Parathyroid adenoma (tissue), 2 donors: ENCODE data around the gene CAB39.

Experiments used
- H2AFZ ChIP-seq: fragments of 300-600 bp; sonication (generic); one replicate; pipeline ENCODE4 v1.7.0; 2017; ENCODE audit warnings: antibody characterized with exemption, mild to moderate bottlenecking
- H3K27ac ChIP-seq: fragments of 300-600 bp; sonication (generic); one replicate; pipeline ENCODE4 v1.7.0; 2017
- H3K27me3 ChIP-seq: fragments of 300-600 bp; sonication (generic); one replicate; pipeline ENCODE4 v1.7.0; 2017; ENCODE audit warnings: low read length; ENCODE audit not compliant: control insufficient read depth, insufficient read depth
- H3K36me3 ChIP-seq: fragments of 300-600 bp; sonication (generic); one replicate; pipeline ENCODE4 v1.7.0; 2017; ENCODE audit warnings: low read length; ENCODE audit not compliant: control insufficient read depth, insufficient read depth
- H3K4me1 ChIP-seq: fragments of 300-600 bp; sonication (generic); one replicate; pipeline ENCODE4 v1.7.0; 2017; ENCODE audit warnings: control low read depth
- H3K4me2 ChIP-seq: fragments of 300-600 bp; sonication (generic); one replicate; pipeline ENCODE4 v1.7.0; 2017; ENCODE audit warnings: low read length
- H3K4me3 ChIP-seq: fragments of 300-600 bp; sonication (generic); one replicate; pipeline ENCODE4 v1.7.0; 2017; ENCODE audit warnings: low read depth, low read length
- H3K79me2 ChIP-seq: fragments of 300-600 bp; sonication (generic); one replicate; pipeline ENCODE4 v1.7.0; 2017; ENCODE audit warnings: control low read depth
- H3K9ac ChIP-seq: fragments of 300-600 bp; sonication (generic); one replicate; pipeline ENCODE4 v1.7.0; 2017; ENCODE audit warnings: mild to moderate bottlenecking
- H3K9me3 ChIP-seq: fragments of 300-600 bp; sonication (generic); one replicate; pipeline ENCODE4 v1.7.0; 2017; ENCODE audit warnings: low read length; ENCODE audit not compliant: control insufficient read depth
- TF ChIP-seq, protein P1 (sequence below): fragments of 300-600 bp; sonication (generic); IDR thresholded peaks from one replicate; pipeline ENCODE4 v1.7.0; 2017; ENCODE audit warnings: antibody characterized with exemption, mild to moderate bottlenecking
- donor health status: primary hyperparathyroidism.

CAB39 gene

DNA sequence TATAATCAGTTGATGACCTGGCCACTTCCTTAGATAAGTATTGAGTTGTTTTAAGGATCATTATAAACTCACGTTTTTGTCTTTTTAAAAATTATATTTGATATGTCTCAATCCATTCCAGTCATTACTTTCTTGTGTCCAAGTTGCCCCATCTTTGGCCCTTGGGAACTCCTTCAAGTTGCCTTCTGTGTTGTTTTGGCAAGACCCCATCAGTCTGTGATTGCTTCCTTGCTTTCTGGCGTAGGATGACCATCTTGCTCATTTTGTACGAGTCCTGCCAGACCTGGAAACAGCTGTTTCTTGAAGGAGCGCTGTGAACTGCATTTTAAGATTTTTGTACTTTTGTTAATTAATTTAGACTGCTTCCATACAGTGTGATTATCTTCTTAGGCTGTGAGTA, 83.2 kb downstream of the CAB39 start:
- Histone ChIP-seq H3K36me3 (no peaks in the 10 kb centered on the region), H3K27ac (peak overlapping the region; percentile 0), H3K4me3 (no peak overlapping the region), H3K4me1 (peaks cover 6% of the 10 kb centered on the region), H3K9me3 (no peaks in the 10 kb centered on the region), H3K4me2 (no peak overlapping the region), H3K9ac (no peak overlapping the region), H3K79me2 (peaks cover 8% of the 10 kb centered on the region), H2AFZ (no peak overlapping the region), H3K27me3 (no peaks in the 10 kb centered on the region)
- TF ChIP-seq, protein P1, sequence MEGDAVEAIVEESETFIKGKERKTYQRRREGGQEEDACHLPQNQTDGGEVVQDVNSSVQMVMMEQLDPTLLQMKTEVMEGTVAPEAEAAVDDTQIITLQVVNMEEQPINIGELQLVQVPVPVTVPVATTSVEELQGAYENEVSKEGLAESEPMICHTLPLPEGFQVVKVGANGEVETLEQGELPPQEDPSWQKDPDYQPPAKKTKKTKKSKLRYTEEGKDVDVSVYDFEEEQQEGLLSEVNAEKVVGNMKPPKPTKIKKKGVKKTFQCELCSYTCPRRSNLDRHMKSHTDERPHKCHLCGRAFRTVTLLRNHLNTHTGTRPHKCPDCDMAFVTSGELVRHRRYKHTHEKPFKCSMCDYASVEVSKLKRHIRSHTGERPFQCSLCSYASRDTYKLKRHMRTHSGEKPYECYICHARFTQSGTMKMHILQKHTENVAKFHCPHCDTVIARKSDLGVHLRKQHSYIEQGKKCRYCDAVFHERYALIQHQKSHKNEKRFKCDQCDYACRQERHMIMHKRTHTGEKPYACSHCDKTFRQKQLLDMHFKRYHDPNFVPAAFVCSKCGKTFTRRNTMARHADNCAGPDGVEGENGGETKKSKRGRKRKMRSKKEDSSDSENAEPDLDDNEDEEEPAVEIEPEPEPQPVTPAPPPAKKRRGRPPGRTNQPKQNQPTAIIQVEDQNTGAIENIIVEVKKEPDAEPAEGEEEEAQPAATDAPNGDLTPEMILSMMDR = no peak

DNA sequence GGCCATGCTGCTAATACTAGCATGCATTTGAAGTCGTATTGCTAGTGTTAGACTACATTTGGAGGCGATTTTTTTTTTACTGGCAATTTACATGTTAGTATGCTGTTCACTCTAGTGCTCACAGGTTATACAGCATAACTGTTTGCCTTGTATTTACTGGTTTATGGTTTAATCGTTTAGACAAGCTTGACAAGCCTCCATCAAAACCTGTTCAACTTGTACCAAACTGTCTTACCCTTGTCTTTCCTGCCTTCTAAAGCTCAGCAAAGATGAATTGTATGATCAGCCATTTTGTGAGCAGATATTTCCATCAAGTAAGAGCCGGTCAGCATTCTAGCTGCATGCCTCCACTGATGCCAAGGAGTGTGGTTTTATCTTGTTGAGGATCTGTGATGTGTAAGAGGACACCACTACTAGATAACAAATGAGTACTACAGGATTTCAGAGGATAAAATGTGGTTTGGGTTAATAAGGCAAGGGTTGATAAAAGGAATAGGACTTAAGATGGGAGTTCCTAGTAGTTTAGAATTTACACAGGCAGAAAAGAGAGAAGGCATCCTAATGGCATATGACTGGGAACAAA, 83.7 kb downstream of the CAB39 start:
- no peaks in the 10 kb centered on the region for H3K36me3 ChIP-seq
- H3K9ac ChIP-seq = no peak overlapping the region
- H3K79me2 ChIP-seq = peaks cover 8% of the 10 kb centered on the region
- peak overlapping the region; percentile 28 for H3K4me2 ChIP-seq
- peak overlapping the region; percentile 17 for H3K4me3 ChIP-seq
- TF ChIP-seq, protein P1 = no peak
- peaks cover 6% of the 10 kb centered on the region for H3K4me1 ChIP-seq
- H3K9me3 ChIP-seq = no peaks in the 10 kb centered on the region
- peak overlapping the region; percentile 0 for H3K27ac ChIP-seq
- H2AFZ ChIP-seq = no peak overlapping the region
- H3K27me3 ChIP-seq = no peaks in the 10 kb centered on the region

DNA sequence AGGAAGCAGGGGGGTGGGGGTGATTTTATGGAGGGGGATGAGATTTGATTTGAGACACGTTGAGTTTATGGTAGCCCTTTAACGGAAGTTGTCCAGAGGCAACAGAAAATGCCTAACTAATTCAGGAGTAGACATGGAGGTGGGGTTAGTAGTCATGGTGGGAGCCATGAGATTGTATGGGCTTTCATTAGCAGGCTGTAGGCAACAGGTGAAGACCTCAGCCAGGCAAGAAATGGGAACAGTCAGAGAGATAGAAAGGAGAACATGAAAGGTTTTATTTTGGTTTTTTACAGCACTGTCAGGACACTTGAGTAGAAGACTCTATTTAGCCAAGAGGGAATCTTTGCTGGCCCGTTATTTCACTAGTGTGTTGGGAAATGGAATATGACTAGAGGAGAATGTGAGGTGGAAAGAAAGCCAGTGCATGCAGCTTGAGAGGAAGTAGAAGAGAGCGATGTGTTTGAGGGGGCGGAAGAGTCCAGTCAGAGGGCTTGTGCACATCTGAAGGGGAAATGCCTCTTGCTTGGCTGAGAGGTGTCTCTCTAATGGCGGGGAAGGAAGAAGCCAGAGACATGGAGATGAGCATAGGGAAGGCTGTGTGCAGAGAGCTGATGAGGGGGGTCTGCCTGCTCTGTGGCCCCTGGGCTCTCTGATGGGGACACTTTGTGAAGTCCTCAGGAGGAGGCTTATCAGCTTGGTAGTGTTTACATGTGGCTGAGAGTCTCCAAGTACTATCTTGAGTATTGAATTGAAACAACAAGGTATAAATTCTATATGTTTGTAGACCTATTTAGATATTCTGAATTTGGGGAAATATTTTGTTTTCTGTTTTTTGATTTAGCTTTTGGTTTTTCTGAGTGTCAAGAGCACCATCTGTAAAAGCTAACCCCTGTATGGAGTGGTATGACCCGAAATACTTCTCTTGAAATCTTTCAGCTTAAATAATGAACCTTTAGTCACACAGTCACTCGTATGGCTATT, 85.2 kb downstream of the CAB39 start:
- Histone ChIP-seq H3K4me3 (no peak overlapping the region), H2AFZ (no peak overlapping the region), H3K4me2 (no peak overlapping the region), H3K79me2 (peaks cover 6% of the 10 kb centered on the region), H3K36me3 (no peaks in the 10 kb centered on the region), H3K9me3 (no peaks in the 10 kb centered on the region), H3K27ac (no peak overlapping the region), H3K4me1 (peaks cover 6% of the 10 kb centered on the region), H3K9ac (no peak overlapping the region), H3K27me3 (no peaks in the 10 kb centered on the region)
- TF ChIP-seq, protein P1 = no peak

DNA sequence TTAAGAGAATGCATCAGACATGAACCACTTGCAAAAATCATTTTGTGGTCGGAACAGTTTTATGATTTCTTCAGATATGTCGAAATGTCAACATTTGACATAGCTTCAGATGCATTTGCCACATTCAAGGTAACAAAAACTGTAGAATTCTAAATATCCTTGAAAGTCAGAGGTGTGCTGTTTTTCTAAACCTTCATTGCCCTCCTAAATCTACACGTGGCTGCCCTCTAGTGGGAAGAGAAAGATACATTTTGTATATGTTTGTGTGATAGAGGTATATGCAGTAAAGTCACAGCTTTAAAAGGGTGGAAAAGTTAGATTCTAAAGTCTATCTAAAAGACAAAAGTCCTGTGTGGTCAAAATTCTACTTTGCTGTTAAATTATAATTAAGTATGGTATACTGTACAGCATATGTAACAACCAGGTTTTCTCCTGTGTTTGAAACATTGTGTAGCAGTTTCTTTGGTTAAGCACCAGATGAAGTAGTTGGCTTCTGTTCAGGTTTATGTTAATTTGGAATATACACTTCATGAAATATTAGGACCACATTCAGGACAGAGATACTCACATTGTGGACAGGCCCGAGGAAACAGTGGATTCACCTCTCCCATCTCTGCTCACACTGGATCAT, 86.2 kb downstream of the CAB39 start:
- Histone ChIP-seq H3K9me3 (no peaks in the 10 kb centered on the region), H3K4me2 (no peak overlapping the region), H3K4me3 (no peak overlapping the region), H3K27ac (no peak overlapping the region), H3K36me3 (no peaks in the 10 kb centered on the region), H2AFZ (no peak overlapping the region), H3K9ac (no peak overlapping the region), H3K27me3 (no peaks in the 10 kb centered on the region), H3K4me1 (peaks cover 6% of the 10 kb centered on the region), H3K79me2 (peaks cover 6% of the 10 kb centered on the region)
- TF ChIP-seq, protein P1 = peak; percentile 74
